Activated gamma-delta T cell (primary cell): ENCODE data around the gene ERCC4.

Experiments
- DNase-seq: peaks from one replicate; lab custom pipeline; 2025; lab: John Stamatoyannopoulos, UW

Gene ERCC4

DNA sequence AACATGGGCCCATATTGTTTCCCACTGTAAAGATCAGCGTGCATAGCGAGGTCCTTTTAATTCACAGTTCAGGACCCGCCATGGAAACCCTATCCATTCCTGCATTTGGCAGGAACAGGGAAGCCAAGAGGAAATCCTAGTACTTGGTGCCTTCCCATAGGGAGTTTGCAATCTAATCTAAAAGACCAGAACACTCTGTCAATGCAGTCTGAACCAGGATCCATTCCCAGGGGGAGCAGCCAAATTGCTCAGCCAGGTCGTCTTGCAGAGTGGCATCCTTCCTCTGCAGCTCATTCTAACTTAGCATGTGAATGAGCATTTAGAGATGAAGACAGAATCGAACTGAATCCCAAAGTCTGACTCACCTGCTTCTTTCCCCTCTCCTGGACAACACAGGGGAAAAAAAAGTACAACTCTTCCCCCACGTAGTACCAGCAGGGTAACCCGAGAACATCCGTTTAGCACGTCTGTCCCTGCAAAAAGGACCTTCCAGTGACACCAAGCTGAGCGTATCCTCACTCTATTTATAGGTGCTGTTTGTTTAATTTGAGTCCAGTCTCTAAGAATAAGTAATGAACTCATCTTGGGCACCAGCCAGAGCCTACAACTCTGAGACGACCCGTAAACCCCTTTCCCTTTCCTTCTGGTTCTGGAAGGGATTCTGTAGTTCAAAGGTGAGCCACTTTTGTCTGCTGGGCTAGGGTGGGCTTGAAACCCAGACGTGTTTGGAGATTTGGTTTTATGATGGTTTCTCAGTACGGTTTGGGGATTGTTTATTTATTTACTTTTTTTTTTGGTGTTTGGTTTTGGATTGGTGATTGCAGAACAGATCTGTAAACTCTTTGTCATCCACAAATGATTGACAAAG is 74.5 kb downstream of the ERCC4 start:
- DNase-seq = no peak

DNA sequence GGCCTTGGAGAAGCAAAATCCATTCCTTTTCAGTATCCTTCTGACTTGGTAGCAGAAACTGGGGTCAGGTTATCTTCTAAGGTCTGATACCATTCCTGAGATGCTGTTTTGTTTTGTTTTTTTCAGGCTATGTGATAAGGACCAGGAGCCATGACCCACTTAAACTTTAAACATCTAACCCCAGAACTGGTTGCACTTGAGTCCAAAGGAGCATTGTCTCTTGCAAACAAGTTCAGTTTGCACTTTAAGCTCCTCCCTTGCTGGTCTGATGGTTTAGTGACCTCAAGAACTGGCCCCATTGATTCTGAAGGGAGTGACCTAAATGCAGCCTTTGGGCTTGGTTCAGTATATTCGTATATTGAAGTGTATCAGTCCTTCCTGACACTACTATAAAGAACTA is 75.2 kb downstream of the ERCC4 start:
- no peak for DNase-seq

DNA sequence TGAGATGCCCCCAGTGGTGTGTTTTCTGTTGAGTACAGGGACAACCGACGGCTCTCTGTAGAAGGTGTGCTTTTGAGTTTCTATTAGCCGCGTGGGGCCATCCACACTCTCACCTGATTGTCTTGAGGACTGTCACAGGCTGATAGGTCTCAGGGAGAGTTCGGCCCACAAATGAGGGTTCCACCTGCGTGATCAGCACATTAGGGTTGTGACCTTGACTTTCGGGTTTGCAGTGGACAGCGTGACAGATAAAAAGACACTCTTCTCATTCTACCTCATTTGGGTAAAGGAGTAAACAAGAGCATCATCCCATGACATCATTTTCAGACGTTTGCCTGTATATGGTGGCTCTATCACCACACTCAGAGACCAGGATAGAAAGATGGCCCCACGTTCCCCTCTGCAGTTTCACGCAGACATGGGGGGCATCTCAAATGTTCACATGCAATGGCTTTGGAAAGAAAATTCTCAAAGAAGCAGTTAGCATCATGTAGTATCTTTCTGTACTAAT is 76.9 kb downstream of the ERCC4 start:
- DNase-seq = no peak

DNA sequence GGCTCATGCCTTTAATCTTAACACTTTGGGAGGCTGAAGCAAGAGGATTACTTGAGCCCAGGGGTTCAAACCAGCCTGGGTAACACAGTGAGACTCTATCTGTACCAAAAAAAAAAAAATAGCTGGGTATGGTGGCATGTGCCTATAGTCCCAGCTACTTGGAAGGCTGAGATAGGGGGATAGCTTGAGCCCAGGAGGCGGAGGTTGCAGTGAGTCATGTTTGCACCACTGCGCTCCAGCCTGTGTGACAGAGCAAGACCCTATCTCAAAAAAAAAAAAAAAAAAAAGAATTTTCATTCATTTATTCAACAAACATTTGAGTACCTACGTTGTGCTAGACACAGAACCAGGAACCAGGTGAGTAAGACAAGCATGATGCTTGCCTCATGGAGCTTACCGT is 77.6 kb downstream of the ERCC4 start:
- DNase-seq = no peak

DNA sequence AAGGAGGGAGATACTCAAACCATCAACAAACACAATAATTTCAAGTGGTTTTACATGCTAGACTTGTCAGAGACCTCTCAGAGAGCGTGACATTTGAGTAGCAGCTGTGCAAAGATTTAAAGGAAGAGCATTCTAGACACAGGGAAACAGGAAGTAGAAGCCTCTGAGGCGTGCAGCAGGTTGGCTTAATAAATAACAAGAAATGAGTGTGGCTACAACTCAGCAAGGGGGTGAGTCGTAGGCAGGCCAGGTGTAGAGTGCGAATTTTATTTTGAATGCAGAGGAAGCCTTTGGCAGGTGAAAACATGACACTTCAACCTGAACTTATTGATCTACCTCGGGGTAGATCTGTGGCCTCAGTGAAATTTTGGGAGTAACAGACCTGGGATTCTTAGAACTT is 78.0 kb downstream of the ERCC4 start:
- DNase-seq = no peak

DNA sequence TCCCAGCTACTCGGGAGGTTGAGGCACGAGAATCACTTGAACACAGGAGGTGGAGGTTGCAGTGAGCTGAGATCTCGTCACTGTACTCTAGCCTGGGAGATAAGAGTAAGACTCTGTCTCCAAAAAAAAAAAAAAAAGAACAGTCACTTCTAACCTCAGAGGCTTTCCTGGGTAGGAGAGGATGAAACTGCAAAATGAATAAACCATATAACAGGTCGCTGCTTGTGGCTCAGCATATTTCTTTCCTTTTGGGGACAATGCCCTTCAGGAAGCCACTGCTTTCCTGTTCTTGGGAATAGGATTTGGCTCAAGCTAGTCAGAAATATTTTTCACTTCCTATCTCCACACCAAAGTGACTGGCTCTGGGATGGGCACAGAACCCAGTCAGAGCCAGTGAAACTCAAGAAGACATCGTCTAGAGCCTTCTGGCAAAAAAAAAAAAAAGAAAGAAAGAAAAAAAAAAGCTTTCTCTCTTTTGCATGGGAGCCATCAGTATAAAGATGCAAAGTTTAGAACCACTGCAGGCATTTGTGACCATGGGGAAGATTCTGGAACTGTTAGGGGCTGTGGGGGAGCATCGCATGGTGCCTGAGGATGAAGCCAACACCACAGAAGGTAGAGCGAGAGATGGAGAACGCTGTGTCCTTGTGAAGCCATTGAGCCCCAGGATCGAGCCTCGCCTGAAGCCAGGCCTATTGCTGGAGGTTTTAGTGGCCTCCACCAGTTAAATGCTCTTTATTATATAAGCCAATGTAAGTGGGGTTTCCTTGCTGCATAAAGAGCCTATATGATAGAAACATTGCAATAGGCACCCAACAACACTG is 79.3 kb downstream of the ERCC4 start:
- DNase-seq = no peak

DNA sequence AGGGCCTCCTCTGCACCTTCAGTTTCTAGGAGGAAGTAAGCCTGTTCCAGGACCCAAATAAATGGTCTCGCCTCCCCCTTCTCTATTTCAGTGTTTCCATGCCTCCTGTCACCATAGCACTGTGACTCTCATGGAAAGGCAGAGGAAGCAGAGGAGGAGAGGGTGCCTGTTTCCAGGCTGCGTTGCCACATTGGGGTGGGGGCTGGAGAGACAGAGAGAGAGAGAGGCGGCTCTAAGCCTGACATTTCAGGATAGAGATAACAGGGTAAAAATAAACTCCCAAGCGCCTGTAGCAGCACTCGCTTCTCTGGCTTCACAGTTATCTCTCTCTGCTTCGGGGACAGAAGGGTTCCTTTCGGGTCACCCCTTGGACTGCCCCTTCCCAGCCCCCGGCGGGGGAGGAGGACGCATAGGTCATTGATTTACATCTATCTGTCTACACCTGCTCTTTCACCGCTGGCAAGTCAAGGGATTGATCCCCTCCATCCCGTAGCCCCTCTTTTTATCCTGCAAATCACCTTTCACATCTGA is 80.0 kb downstream of the ERCC4 start:
- no peak for DNase-seq

DNA sequence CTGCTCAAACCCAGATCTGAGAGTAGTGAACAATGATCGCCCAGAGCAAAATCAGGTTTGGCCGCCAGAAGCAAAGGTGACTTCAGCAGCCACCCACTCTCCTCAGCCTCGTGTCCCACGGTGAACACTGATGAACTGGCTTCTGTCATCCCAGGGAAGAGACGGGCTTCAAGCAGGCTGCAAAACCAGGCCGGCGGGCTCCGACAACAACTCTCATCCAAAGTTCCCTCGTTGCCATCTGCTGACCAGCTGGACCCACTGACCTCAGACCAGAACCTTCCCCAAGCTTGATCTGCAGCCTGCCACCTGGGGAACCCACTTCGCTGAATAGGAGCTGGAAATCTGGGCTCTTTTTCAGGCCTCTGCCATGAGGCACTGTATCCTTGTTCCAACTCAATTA is 81.6 kb downstream of the ERCC4 start:
- no peak for DNase-seq
